AG09309 (cell line): Measurements from ENCODE around the gene NOS1AP.

Experiments
- DNase-seq: peaks from one replicate; pipeline ENCODE4 v3.0.0-alpha.2; 2010; ENCODE audit warnings: low read depth
- H3K4me3 ChIP-seq: 2 replicates; pipeline ENCODE4 v1.5.1; 2011; ENCODE audit warnings: mild to moderate bottlenecking, low read depth, low read length, moderate library complexity; ENCODE audit not compliant: control insufficient read depth
- TF ChIP-seq, protein P1 (sequence below): IDR thresholded peaks from 2 replicates; pipeline ENCODE4 v1.5.1; 2011; ENCODE audit warnings: mild to moderate bottlenecking, low read depth, low read length, inconsistent platforms; ENCODE audit not compliant: insufficient read depth, control insufficient read depth; ENCODE audit errors: missing control alignments

NOS1AP gene

DNA sequence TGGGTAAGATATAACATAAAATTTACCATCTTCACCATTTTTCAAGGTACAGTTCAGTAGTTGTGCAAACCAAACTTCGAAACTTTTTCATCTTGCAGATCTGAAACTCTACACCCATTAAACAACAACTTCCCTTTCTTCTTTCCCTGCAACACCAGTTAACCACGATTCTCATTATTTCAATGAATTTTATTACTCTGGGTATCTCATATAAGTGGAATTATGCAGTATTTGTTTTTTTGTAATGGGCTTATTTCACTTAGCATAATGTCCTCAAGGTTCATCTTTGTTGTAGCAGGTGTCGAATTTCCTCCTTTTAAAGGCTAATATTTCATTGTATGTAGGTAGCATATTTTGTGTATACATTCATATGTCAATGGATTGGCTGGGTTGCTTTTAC is 161.0 kb downstream of the NOS1AP start:
- DNase-seq, result no peak
- no peak overlapping the region for H3K4me3 ChIP-seq
- TF ChIP-seq, protein P1, sequence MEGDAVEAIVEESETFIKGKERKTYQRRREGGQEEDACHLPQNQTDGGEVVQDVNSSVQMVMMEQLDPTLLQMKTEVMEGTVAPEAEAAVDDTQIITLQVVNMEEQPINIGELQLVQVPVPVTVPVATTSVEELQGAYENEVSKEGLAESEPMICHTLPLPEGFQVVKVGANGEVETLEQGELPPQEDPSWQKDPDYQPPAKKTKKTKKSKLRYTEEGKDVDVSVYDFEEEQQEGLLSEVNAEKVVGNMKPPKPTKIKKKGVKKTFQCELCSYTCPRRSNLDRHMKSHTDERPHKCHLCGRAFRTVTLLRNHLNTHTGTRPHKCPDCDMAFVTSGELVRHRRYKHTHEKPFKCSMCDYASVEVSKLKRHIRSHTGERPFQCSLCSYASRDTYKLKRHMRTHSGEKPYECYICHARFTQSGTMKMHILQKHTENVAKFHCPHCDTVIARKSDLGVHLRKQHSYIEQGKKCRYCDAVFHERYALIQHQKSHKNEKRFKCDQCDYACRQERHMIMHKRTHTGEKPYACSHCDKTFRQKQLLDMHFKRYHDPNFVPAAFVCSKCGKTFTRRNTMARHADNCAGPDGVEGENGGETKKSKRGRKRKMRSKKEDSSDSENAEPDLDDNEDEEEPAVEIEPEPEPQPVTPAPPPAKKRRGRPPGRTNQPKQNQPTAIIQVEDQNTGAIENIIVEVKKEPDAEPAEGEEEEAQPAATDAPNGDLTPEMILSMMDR, result no peak

- no peak overlapping the region for H3K4me3 ChIP-seq
- no peak for DNase-seq
- TF ChIP-seq, protein P1, result no peak
Measured at GRCh38 chr1:162232034-162232711, 162.7 kb downstream of the NOS1AP start.

DNA sequence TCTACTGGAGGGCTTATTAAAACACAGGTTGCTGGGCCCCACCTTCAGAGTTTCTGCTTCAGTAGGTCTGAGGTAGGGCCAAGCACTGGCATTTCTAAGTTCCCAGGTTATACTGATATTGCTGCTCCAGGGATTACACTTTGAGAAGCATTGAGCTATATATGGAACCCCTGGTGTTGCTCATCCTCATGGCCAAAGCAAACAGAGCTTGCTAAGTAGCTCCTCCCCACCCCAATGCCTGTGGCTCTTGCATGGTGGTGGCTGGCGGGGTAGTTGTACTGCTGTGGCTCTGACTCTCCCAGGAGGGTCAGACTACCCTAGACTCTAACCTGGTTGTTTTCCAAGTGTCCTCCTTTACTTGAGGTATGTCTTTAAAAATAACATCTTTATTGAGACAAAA is 163.6 kb downstream of the NOS1AP start:
- no peak for DNase-seq
- H3K4me3 ChIP-seq, result no peak overlapping the region
- TF ChIP-seq, protein P1, result no peak

- H3K4me3 ChIP-seq, result no peak overlapping the region
- DNase-seq, result no peak
- TF ChIP-seq, protein P1, result no peak
Measured at GRCh38 chr1:162233937-162234336, 164.4 kb downstream of the NOS1AP start.

DNA sequence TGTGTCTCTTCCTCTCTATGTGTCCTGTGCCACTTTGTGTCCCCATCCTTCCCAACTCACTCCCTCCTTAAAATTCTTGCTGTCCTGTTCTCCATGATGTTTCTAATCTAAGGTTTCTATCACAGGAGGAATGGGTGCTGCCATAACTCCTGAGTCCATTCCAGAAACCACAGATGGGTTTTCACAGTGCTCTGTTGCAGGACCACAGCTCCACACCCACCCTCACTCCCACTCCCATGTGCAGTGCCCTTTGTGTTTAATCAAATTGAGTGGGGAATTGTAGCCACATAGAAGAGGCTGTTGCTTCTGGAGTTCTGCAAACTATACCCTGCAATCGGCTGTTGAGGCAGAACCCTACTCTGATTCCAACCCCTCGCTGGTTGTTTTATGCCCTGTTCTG is 165.1 kb downstream of the NOS1AP start:
- TF ChIP-seq, protein P1, result no peak
- DNase-seq, result no peak
- no peak overlapping the region for H3K4me3 ChIP-seq

GRCh38 chr1:162235241-162235800 is 165.8 kb downstream of the NOS1AP start:
- H3K4me3 ChIP-seq, result no peak overlapping the region
- TF ChIP-seq, protein P1, result no peak
- peak; percentile 37 for DNase-seq
